Activated CD4-positive, alpha-beta T cell treated with anti-CD3 and anti-CD28 coated beads for 24 hours (primary cell): ENCODE results near the gene RFPL4A.
"Not testable (repeated sequence)": the region's sequence is repeated elsewhere in the genome, so short reads cannot be mapped to it uniquely, and the experiment has no call there.

Experiments used
- DNase-seq, 2 donors: peaks; one replicate each; pipeline ENCODE4 v3.0.0-alpha.2; 2020; ENCODE audit warnings: low read depth in 2 of 2

The RFPL4A gene

DNA sequence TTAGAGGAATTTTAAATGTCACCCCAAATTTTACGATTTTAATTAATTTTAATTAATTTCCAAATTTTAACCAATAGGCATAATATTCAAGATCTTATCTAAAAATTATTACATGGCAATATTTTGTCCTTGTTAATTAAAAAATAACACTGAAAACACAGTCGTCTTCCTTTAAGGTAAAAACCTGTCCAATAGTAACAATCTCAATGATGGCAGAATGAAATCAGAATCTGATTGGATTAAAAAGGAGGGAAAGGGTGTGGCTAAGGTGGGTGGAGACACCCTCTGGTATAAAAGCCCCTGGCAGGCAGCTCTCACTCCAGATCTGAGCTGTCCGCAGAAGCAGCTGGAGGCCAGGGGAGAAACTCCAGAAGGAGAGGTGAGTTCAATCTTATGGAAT, at the start of gene RFPL4A:
RFPL4A (plus strand) TSS at position 301 of the 400 bp plus-strand sequence. CDS start 2,704 bp downstream, outside the sequence.
- not testable (repeated sequence) for DNase-seq

DNA sequence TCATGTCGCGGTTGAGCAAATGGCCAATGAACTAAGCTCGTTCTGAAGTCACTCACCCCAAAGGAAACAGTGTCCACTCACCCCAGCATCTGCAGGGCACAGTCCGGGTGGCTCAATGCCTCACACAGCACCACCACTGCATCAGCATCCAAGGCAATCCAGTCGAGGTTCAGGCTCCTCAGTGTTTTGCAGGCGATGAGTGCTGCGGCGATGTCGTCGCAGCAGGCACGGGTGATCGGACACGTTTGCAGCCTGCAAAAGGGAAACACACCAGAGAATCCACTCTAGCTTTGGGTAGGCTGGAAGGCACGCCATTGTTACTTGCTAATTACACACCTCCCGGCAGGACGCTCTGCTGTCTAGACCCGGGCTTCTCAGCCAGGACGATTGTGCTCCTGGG, 47.2 kb upstream of the RFPL4A start:
- no peak for DNase-seq

DNA sequence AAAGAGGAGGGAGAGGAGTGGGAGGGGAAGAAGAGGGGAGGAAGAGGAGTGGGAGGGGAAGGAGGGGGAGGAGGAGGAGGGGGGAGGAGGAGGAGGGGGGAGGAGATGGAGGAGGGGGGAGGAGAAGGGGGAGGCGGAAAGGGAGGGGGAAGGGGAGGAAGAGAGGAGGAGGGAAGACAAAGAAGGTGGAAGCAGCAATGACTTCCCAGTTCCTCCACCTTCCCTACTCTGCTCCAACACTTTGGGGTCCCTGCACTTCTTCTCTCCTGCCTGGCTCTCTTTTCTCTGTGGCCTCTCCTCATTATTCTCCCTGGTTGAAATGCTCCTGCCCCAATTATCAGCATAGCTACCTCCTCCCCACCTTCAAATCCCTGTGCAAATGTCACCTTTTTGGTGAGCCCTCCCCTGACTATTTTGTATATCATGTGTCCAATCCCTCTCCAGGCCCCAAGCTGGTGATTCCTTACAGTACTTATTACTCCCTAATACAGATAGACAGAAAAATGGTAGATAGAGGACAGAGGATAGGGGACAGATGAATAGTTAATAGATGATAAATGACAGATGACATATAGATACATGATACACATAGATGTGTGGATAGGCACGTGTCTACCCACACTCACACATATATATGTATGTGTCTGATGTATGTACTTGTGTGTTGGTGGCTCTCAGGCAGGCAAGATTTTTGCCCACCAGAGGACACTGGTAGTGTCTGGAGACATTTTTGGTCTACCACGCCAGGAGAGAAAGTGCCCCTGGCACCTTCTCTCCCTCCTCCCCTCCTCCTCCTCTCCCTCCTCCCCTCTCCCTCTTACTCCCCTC, 45.9 kb upstream of the RFPL4A start:
- DNase-seq: no peak

DNA sequence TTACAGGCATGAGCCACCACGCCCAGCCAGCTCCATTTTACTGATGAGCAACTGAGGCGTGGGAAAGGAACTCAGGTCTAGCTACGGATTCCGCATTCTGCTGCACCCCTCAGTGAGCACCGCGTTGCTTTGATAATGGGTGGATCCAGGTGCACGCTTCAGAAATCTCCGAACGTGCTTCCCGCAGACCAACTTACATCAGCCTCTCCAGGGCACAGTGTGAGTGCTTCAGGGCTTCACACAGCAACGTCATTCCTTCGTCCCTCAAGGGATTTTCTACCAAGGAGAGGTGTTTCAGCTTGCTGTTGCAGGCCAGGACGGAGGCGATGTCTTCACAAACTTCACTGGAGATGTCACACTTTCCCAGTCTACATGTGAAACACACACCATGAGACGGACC, 42.4 kb upstream of the RFPL4A start:
- DNase-seq: no peak

DNA sequence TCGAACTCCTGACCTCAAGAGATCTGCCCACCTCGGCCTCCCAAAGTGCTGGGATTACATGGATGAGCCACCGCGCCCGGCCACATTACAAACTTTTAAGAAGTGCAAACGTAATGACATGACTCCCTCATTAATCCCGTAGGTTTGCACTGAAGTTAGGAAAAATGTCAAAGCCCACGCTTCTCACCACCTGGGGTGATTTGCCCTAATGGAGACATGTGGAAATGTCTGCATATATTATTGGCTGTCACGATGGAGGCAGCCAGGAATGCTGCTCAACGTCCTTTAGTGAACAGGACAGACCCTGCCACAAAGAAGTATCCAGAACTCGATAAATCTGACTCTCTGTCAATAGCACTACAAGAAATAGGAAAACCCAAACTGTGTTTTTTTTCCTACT, 41.6 kb upstream of the RFPL4A start:
- no peak for DNase-seq

DNA sequence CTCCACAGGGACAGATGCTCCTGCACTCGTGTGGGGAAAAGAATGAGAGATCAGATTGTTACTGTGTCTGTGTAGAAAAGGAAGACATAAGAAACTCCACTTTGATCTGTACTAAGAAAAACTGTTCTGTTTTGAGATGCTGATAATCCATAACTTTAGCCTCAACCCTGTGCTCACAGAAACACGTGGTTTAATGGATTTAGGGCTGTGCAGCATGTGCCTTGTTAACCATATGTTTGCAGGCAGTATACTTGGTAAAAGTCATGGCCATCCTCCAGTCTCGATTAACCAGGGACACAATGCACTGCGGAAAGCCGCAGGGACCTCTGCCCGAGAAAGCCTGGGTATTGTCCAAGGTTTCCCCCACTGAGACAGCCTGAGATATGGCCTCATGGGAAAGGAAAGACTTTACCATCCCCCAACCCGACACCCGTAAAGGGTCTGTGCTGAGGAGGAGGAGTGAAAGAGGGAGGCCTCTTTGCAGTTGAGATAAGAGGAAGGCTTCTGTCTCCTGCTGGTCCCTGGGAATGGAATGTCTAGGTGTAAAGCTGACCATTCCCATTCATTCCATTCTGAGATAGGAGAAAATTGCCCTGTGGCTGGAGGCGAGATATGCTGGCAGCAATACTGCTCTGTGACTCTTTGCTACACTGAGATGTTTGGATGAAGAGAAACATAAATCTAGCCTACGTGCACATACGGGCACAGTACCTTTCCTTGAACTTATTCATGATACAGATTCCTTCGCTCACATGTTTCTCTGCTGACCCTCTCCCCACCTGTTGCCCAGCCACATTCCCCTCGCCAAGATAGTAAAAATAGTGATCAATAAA, 40.8 kb upstream of the RFPL4A start:
- not testable (repeated sequence) for DNase-seq

DNA sequence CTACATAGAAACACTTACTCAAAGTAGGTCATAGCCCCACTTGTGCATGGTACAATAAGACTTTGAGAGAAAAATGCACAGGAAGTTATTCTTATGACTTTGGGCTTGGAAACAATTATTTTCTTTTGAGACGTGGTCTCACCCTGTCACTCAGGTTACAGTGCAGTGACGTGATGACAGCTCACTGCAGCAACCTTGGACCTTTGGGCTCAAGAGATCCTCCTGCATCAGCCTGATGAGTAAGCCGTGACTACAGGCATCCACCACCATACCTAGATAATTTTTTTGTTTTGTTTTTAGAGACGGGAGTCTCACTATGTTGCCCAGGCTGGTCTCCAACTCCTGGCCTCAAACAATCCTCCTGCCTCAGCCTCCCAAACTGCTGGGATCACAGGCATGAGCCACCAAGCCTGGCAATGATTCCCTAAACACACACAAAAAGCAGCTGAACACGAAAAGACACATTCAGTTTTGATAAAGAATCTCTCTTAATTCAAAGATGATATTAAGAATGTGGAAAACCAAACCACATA, 38.6 kb upstream of the RFPL4A start:
- no peak for DNase-seq

DNA sequence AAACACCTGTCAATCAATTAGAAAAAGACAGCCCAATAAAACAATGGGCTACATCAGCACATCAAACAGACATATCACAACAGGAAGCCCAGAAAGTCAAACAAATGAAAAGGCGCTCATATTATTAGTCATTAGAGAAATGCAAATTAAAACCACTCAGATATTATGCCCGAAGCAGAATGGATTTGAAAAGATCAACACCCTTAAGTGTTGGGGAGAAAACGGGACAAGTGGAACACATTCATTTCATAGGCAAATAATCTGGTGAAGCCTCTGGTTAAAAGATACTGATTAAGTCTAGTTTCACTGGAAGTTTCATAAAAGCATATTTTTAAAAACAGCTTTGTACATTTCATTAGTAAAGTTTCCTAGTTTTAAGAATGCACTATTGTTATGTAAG, 38.1 kb upstream of the RFPL4A start:
- DNase-seq: no peak

DNA sequence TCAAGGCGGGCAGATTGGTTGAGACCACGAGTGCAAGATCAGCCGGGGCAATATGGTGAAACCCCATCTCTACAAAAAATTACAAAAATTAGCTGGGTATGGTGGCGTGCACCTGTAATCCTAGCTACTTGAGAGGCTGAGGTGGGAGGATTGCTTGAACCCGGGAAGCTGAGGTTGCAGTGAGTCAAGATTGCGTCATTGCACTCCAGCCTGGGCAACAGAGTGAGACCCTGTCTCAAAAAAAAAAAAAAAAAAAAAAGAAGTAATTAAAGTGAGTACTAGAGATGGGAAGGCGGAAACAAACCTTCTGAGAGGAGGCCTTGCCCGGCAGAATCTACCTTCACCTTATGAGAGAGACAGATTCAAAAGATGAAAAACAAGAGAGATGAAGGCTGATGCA, 35.4 kb upstream of the RFPL4A start:
- DNase-seq: no peak

DNA sequence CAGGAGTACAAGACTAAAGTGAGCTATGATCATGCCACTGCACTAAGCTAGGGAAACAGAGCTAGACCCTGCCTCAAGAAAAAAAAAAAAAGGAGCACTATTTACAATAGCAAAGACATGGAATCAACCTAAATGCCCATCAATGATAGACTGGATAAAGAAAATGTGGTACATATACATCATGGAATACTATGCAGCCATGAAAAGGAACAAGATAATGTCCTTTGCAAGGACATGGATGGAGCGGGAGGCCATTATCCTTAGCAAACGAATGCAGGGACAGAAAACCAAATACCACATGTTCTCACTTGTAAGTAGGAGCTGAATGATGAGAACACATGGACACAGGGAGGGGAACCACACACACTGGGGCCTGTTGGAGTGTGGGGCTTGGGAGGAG, 28.5 kb upstream of the RFPL4A start:
- not testable (repeated sequence) for DNase-seq

DNA sequence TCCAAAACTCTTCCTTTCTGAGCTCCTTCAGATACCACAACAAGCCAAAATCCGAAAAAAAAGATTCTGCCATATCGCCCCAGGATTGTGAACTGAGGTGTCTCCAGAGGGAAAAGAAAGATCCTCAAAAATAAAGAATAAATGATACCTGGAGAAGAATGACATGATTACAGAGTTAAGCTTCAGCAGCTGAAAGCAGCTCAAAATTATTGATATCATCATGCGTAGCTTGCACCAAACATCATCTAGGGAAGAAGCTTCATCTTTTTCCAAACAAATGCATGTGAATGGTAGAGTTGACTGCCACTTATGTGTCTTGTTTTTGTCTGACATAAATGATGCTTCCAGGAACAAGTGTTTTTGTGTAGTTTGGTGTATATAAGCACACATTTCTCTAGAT, 20.6 kb upstream of the RFPL4A start, which contains the start of gene NLRP9:
NLRP9 (minus strand) TSS at position 101 of the 400 bp plus-strand sequence; CDS start at position 73, 28 bp downstream.
- DNase-seq: no peak

DNA sequence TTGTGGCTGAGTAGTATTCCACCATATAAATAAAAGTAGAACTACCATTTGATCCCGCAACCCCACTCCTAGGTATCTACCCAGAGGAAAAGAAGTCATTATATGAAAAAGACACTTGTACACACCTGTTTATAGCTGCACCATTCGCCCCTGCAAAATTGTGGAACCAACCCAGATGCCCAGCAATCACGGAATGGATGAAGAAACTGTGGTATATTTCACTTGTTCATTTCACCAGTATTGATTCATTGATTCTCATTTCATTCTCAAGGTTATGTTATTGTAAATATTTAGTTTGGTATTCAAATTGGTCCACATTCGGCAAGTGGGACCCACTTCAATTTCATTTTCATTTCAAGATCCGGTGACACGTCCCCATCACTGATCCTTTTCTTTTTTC, 8.2 kb upstream of the RFPL4A start:
- DNase-seq: no peak

DNA sequence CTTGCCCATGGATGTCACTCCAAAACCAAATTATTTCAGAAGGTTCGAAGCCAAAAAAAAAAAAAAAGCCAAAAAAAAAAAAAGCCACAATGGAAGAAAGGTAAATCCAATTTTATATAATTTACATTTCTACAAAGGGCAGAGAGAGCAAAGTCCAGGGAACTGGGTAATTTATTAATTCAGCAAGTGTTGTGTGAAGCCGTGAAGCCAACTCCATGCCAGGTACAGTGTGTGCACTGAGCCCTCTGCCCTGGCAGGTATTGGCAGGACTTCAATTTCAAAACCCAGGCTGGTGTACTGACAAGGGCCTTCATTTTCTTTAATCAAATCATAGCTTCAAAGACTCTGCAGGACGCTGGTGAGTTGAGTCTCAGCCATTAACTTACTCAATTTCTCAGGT, 5.5 kb upstream of the RFPL4A start:
- DNase-seq: no peak

DNA sequence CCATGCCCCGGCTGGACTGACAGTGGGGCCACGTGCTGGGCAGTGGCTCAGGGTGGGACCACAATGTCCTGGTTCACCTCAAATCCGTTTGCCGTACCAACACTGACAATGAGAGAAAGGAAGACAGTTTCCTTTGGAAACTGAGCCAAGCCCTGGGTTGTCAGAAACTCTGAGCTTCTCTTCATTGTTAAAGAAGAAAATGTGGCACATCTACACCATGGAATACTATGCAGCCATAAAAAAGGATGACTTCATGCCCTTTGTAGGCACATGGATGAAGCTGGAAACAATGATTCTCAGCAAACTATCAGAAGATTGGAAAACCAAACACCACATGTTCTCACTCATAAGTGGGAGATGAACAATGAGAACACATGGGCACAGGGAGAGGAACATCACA, 2.1 kb upstream of the RFPL4A start:
- not testable (repeated sequence) for DNase-seq

DNA sequence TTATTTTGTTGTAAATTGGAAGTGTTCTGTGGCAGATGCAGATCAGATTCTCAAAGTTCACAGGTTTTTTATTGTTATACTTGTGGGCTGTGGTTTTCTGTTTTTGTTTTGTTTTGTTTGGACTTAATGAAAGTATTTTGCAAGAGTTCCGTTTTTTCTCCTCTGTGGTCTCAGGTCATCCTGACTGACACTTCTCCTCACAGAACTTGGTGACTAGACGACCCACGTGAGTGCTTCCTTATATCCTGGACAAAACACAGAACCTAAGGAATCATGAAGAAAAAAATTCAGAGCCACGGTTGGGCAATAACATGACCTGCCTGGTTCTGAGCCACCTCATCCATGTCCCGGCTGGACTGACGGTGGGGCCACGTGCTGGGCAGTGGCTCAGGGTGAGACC, 7.6 kb downstream of the RFPL4A start:
- DNase-seq: no peak

DNA sequence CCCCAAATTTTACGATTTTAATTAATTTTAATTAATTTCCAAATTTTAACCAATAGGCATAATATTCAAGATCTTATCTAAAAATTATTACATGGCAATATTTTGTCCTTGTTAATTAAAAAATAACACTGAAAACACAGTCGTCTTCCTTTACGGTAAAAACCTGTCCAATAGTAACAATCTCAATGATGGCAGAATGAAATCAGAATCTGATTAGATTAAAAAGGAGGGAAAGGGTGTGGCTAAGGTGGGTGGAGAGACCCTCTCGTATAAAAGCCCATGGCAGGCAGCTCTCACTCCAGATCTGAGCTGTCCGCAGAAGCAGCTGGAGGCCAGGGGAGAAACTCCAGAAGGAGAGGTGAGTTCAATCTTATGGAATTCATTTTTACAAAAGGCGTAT, 9.9 kb downstream of the RFPL4A start, which contains the start of gene RFPL4AL1:
RFPL4AL1 (plus strand) TSS at position 301 of the 400 bp plus-strand sequence. CDS start 2,687 bp downstream, outside the sequence.
- DNase-seq: not testable (repeated sequence)

DNA sequence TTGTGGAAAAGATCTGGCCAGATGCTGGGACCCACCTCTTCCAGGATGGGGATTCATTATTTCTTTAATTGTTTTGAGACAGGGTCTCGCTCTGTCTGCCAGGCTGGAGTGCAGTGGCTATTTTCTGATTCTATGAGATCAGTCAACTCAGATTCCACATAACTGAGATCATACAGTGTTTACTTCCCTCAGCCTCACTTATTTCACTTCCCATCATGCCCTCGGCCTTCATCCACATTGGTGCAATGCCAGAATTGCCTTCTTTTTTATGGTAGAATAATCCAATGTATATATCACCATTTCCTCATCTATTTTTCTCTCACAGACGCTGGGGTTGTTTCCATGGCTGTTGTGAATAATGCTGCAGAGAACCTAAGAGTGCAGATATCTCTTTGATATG, 10.7 kb downstream of the RFPL4A start:
- not testable (repeated sequence) for DNase-seq

DNA sequence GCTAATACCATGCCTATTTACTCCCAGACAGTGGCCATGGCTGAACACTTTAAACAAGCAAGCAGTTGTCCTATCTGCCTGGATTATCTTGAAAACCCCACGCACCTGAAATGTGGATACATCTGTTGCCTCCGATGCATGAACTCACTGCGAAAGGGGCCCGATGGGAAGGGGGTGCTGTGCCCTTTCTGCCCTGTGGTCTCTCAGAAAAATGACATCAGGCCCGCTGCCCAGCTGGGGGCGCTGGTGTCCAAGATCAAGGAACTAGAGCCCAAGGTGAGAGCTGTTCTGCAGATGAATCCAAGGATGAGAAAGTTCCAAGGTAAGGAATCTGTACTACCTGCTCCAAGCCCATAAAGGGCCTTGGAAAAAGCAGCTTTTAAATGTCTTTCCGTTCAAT, 18.6 kb downstream of the RFPL4A start:
- no peak for DNase-seq

DNA sequence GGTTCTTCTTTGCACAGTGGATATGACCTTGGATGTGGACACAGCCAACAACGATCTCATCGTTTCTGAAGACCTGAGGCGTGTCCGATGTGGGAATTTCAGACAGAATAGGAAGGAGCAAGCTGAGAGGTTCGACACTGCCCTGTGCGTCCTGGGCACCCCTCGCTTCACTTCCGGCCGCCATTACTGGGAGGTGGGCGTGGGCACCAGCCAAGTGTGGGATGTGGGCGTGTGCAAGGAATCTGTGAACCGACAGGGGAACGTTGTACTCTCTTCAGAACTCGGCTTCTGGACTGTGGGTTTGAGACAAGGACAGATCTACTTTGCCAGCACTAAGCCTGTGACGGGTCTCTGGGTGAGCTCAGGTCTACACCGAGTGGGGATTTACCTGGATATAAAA, 19.4 kb downstream of the RFPL4A start:
- no peak for DNase-seq

DNA sequence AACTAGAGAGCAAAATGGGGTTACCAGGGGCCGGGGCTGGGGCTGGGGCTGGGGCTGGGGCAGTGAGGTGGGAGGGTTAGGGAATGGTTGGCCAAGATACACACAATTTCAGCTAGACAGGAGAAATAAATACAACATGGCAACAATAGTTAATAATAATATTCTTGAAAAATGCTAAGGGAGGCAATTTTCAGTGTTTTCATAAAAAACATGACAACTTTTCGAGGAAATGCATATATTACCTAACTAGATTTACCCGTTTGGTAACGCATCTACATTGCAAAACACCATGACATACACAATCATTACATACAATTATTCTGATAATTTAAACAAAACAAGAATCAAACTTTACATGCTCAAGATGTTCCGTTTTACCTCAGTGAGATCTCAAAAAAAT, 22.2 kb downstream of the RFPL4A start:
- no peak for DNase-seq

DNA sequence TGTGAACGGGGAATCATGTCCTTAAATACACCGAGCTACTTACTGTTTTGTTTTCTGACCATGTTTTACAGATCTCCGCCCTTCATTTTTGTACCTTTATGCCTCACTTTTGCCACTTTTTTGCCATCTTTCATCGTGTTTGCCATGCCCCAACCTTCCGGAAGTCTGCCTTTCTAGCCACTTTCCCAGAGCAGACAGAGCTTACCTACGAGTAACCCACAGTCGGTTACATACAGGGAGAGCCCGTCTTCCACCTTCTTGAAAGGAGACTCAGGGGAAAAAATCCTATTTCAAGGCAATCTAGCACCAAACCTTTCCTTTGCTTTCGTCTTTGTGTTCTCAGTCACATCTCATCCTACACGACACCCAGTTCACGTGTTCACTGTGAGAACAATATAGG, 36.1 kb downstream of the RFPL4A start:
- no peak for DNase-seq

DNA sequence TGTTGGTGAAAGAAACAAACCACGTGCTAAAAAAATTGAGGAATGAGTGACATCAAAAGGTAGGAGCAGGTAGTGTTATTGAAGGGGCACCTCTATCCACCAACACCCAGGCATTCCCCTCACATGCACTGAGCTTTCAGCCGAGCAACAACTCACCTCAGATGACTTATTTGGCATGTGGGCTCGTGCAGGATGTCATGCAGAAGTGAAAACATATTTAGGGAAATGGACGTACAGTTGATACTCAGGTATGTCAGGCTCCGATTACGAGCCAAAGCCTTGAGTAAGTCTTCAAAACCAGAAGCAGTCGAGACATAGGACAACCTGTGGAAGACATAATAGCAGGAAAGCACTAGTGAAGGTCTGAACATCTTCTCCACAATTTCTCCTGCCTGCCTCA, 42.5 kb downstream of the RFPL4A start:
- no peak for DNase-seq
